K562 (cell line): ENCODE data around the gene UBE3B. TPM values are rescaled to one million over a fixed set of nuclear protein-coding genes. Genes with fewer than 3 reads are reported as not detected.

ENCODE experiments used
- ATAC-seq: fragments of 200-7000 bp; cut with Tn5 transposase; 3 replicates; pipeline ENCODE4 v1.9.1; 2020; ENCODE audit warnings: moderate library complexity
- BruUV-seq: library from RNA; stranded (reverse); fragments of 400-500 nt; replicated peaks from 2 replicates; lab custom pipeline; 2021; lab: Mats Ljungman, UMichigan
- CTCF ChIA-PET: fragments of 300-600 bp; formaldehyde crosslinking; extraction: SDS; loops from one replicate; lab custom pipeline; 2021; ENCODE audit warnings: low intra/inter-chr PET ratio; lab: Yijun Ruan, JAX
- POLR2A ChIA-PET: fragments of 300-600, 350-650 bp; sonication (Branson Sonifier 250); formaldehyde crosslinking; extraction: SDS; loops from one replicate; lab custom pipeline; 2021; ENCODE audit warnings: antibody characterized with exemption, inconsistent platforms; lab: Yijun Ruan, JAX
- DNase-seq, 4 experiments: peaks; one replicate each; pipeline versions ENCODE4 v3.0.0 to v3.0.0-alpha.2; 2011 to 2018; ENCODE audit warnings: low spot score in 3 of 4, mixed read lengths in 3 of 4; ENCODE audit errors: extremely low read depth in 1 of 4
- FAIRE-seq: peaks from 2 replicates; lab custom pipeline; 2011; peaks lifted over from hg19 to GRCh38; lab: Jason Lieb, UNC
- H2AFZ ChIP-seq: 2 replicates; pipeline ENCODE4 v1.6.0; 2011; ENCODE audit warnings: low read depth, low read length, control low read depth, inconsistent platforms
- H3K27ac ChIP-seq: fragments of 200-600 bp; 3 replicates; pipeline ENCODE4 v1.8.0; 2011; ENCODE audit warnings: low read depth, mild to moderate bottlenecking, control low read depth, inconsistent platforms, low read length, moderate library complexity, mixed read lengths; ENCODE audit errors: extremely low read depth
- H3K27me3 ChIP-seq, 2 experiments: fragments of 300-600 bp in 1 of 2; 2 replicates in 1 of 2; 3 replicates in 1 of 2; pipeline versions ENCODE4 v1.6.0 to v1.8.0; 2011; ENCODE audit warnings: inconsistent platforms in 2 of 2, low read length in 2 of 2, mild to moderate bottlenecking in 1 of 2, mixed read lengths in 1 of 2, moderate library complexity in 1 of 2; ENCODE audit not compliant: control insufficient read depth in 2 of 2, insufficient read depth in 2 of 2
- H3K36me3 ChIP-seq: fragments of 300-600 bp; 3 replicates; pipeline ENCODE4 v1.8.0; 2011; ENCODE audit warnings: mild to moderate bottlenecking, low read length, inconsistent platforms; ENCODE audit not compliant: control insufficient read depth, insufficient read depth
- H3K4me1 ChIP-seq, 2 experiments: fragments of 200-600 bp in 1 of 2; replicated peaks in 1 of 2; 2 replicates in 1 of 2; 3 replicates in 1 of 2; pipeline versions ENCODE4 v1.5.1 to v1.8.0; 2011; ENCODE audit warnings: inconsistent platforms in 2 of 2, low read length in 2 of 2, mild to moderate bottlenecking in 1 of 2, mixed read lengths in 1 of 2, moderate library complexity in 1 of 2; ENCODE audit not compliant: control insufficient read depth in 2 of 2, insufficient read depth in 2 of 2
- H3K4me2 ChIP-seq: 2 replicates; pipeline ENCODE4 v1.6.1; 2011; ENCODE audit warnings: low read length, control low read depth, inconsistent platforms, mixed read lengths; ENCODE audit not compliant: insufficient read depth
- H3K4me3 ChIP-seq: fragments of 200-600 bp; sonication (generic), shearing (Covaris generic); 2 replicates; pipeline ENCODE4 v1.5.1; 2016; ENCODE audit warnings: control low read depth, inconsistent platforms
- H3K79me2 ChIP-seq: fragments of 200-600 bp; 3 replicates; pipeline ENCODE4 v1.8.0; 2011; ENCODE audit warnings: low read length, inconsistent platforms; ENCODE audit not compliant: control insufficient read depth, insufficient read depth
- H3K9ac ChIP-seq, 2 experiments: 2 replicates each; pipeline versions ENCODE4 v1.6.0 to v1.6.1; 2011; ENCODE audit warnings: low read depth in 2 of 2, low read length in 2 of 2, control low read depth in 1 of 2, inconsistent platforms in 1 of 2, mild to moderate bottlenecking in 1 of 2, mixed read lengths in 1 of 2; ENCODE audit not compliant: insufficient read depth in 1 of 2
- H3K9me1 ChIP-seq: one replicate; pipeline ENCODE4 v1.6.0; 2011; ENCODE audit warnings: inconsistent platforms, mild to moderate bottlenecking, low read length, moderate library complexity; ENCODE audit not compliant: control insufficient read depth, insufficient read depth
- H3K9me3 ChIP-seq: replicated peaks from 2 replicates; pipeline ENCODE4 v1.5.1; 2011; ENCODE audit warnings: low read depth, low read length, inconsistent platforms; ENCODE audit not compliant: control insufficient read depth, insufficient read depth
- H4K20me1 ChIP-seq: replicated peaks from 2 replicates; pipeline ENCODE4 v1.6.1; 2011; ENCODE audit warnings: low read length, inconsistent platforms, mixed read lengths; ENCODE audit not compliant: control insufficient read depth, insufficient read depth
- MAX ChIP-seq: sonication (generic); formaldehyde crosslinking; IDR thresholded peaks from 2 replicates; pipeline ENCODE4 v1.9.0; 2022; ENCODE audit warnings: mild to moderate bottlenecking, missing genetic modification reagents
- MTA1 ChIP-seq: fragments of 450-650 bp; IDR thresholded peaks from 2 replicates; pipeline ENCODE4 v1.6.1; 2017; ENCODE audit warnings: borderline replicate concordance
- ZBTB7A ChIP-seq: IDR thresholded peaks from 2 replicates; pipeline ENCODE4 v1.6.1; 2011; ENCODE audit warnings: low read depth, mild to moderate bottlenecking, low read length, moderate library complexity, borderline replicate concordance; ENCODE audit not compliant: control insufficient read depth
- ZNF431 ChIP-seq: sonication (generic); formaldehyde crosslinking; IDR thresholded peaks from 2 replicates; pipeline ENCODE4 v1.8.0; 2022; ENCODE audit warnings: mild to moderate bottlenecking, missing genetic modification reagents
- WGBS: fragments of 100-300 bp; shearing (Covaris generic); methylation state at CpG from one replicate; pipeline ENCODE4 v1.1.6; 2016; ENCODE audit warnings: low coverage, mixed read lengths; ENCODE audit not compliant: insufficient coverage; ENCODE audit errors: missing lambda C conversion rate; 5-methylcytosine and 5-hydroxymethylcytosine counted together
- in situ Hi-C: fragments of 300-500 bp; cut with MboI; formaldehyde crosslinking; loops from 4 replicates; pipeline ENCODE4 v1.15.0; 2018; ENCODE audit warnings: inconsistent platforms, mixed read lengths
- intact Hi-C: fragments of 100-400 bp; cut with micrococcal nuclease; formaldehyde crosslinking; loops from 2 replicates; pipeline ENCODE4 v1.14.2; 2022
- polyA plus RNA-seq, 8 experiments: library from polyadenylated mRNA; depleted of rRNA in 4 of 8; stranded (reverse) in 5 of 8; unstranded in 3 of 8; fragments of >200 nt; fragmentation: Nextera tagmentation in 2 of 8; fragmentation: Illumina TruSeq in 1 of 8; extraction: Ambion mirVana in 2 of 8; extraction: Trizol in 1 of 8; gene quantifications; 2 replicates each; pipeline versions ENCODE4 v1.2.1 to v1.2.3, GENCODE V29; 2011 to 2014; ENCODE audit warnings: inconsistent platforms in 1 of 8, missing spikeins in 1 of 8
- total RNA-seq, 7 experiments: library from RNA; depleted of rRNA in 6 of 7; stranded (reverse); fragments of >200 nt in 6 of 7; fragmentation: Illumina TruSeq in 2 of 7; extraction: Trizol in 2 of 7; gene quantifications; 2 replicates each; pipeline versions ENCODE4 v1.2.1 to v1.2.3, GENCODE V29; 2011 to 2021; ENCODE audit warnings: low replicate concordance in 1 of 7

The UBE3B gene
- total and polyA plus RNA-seq, 9 of the 15 experiments (the other 6 are each of a cell fraction or from before 2014, with no cell fraction given) = 7.6 to 23.6 (median 15.5) TPM

GRCh38 chr12:109475993-109476806 lies 1.2 kb upstream of the UBE3B start:
- POLR2A ChIA-PET = interaction anchor here (0.9 to 1.3 kb wide), 2 partner anchors 8 to 9 kb away, joined by 3 to 5 read pairs; no protein-coding TSS in a partner anchor

More at GRCh38 chr12:109475993-109476806, 1.2 kb upstream of the UBE3B start:
- FAIRE-seq (no peak), DNase-seq (peak in 1 of 4 experiments; percentile 25), ATAC-seq (peak; percentile 26)
- H3K9ac ChIP-seq = peak overlapping the region; percentile 96 to 100
- WGBS = 15% methylated on average over 19 of the region's 19 CpGs
- H2AFZ ChIP-seq = peak overlapping the region; percentile 95
- CTCF ChIA-PET = no interaction called here
- H3K79me2 ChIP-seq = peaks cover 72% of the 10 kb centered on the region
- H3K36me3 ChIP-seq = no peaks in the 10 kb centered on the region
- peaks cover 9 to 13% of the 10 kb centered on the region in 2 experiments; a peak in 4 of 5 replicates for H3K4me1 ChIP-seq
- BruUV-seq = TSS peak; percentile 64
- in situ Hi-C loops = no loop called here
- intact Hi-C loops = loop anchor here (5.0 kb wide), 1 partner anchor 44 kb away; no protein-coding TSS in a partner anchor
- TF ChIP-seq MAX (CRISPR knock-in tag) (0 out of 2 replicates have a peak, but pooled peaks have one; percentile 14), MTA1 (no peak), ZNF431 (CRISPR knock-in tag) (0 out of 2 replicates have a peak, but pooled peaks have one; percentile 21), ZBTB7A (0 out of 2 replicates have a peak, but pooled peaks have one; percentile 37)
- peak overlapping the region; percentile 76 for H3K4me3 ChIP-seq
- peaks cover 4% of the 10 kb centered on the region for H3K9me1 ChIP-seq
- H3K27ac ChIP-seq = peak overlapping the region; percentile 98
- H3K9me3 ChIP-seq = no peaks in the 10 kb centered on the region
- H3K4me2 ChIP-seq = peak overlapping the region; percentile 88
- H3K27me3 ChIP-seq = no peaks in the 10 kb centered on the region
- H4K20me1 ChIP-seq = 0 out of 2 replicates have a peak, but pooled peaks cover 7% of the 10 kb centered on the region
